ENCODE results near the gene BRPF1.

BRPF1 gene

GRCh38 chr3:9701711-9702110 is 29.8 kb upstream of the BRPF1 start:
- no peak for DNase-seq

DNA sequence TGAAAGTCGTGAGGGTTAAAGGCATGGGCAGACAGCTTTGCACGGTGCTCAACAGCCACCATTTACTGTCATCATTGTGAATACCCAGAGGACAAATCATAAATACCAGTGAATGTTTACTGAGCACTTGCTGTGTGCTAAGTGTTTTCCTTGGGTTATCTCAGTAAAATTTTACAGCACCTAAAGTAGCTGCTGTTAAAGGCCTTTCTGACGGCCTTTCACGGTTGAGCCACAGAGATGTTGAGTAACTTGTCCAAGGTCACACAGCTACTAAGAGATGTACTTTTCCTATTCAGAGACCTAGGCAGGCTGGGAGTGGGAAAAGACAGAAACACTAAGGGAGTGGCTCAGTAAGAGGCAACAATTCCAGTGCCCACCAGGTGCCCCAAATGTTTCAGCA is 28.3 kb upstream of the BRPF1 start:
- DNase-seq, result no peak

GRCh38 chr3:9703736-9704346 is 27.7 kb upstream of the BRPF1 start, which contains the start of gene CPNE9:
TSS of gene CPNE9 (plus strand) at chr3:9703833. CDS start at chr3:9703997, 164 bp downstream.
- no peak for DNase-seq

DNA sequence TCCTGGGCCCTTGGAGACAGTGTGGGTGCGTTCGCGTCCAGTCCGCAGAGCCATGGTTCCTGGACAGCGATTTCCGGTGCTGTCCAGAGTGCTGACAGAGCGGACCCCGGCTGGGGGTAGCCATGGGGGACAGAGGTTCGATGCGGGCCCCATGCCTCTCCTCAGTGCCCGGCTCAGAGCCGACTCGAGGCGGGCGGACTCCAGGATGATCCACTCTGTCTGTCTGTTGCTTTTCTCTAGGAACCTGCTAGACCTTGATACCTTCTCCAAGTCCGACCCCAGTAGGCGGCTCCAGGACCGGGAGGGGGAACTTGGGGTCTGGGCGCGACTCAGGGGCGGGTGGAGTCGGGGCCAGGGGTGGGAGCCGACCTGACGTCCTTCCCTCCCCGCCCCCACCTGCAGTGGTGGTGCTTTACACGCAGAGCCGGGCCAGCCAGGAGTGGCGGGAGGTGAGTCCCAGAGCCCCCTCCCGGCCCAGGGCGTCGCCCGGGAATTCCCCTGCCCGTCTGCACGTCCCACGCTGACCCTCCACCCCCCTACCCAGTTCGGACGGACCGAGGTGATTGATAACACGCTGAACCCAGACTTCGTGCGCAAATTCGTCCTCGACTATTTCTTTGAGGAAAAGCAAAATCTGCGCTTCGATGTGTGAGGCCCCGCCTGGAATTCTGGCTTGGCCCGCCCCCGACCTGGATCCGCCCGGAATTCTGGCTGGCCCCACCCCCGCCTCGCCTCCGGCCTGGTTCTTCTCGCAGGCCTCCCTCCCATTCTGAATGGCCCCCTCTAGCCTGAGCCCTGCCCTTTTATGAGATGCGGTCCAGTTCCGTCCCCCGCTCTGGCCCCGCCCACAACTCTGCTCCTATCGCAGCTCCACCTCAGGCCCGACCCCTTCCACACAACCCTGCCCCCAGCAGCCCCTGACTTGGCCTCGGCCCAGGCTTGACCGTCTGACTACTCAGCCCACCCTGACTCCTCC is 26.9 kb upstream of the BRPF1 start:
- DNase-seq, result peak; percentile 24

DNA sequence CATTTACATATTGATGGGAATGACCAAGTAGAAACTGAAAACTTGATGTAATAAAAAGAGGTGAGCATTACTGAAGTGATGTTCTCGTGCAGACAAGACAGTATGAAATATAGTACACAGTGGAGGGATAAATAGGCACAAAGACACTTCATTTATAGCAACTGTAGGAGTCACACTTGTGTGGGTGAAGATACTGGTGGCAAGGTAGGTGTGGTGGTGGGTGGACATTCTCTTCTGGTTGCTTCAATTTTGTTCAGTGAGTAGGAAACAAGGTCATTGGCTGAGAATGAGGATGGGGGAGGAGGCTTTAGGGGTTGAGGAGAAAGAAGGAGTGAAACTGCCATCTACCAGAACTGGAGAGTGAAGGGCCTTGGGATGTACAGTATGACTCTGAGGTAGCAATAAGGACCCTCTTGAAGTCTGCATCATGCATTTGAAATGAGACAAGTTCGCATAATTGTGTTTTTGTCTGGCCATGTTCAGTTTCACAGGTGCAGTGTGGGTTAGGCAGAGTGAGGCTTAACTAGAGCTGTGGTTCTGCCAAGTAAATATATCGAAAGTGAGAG is 21.3 kb upstream of the BRPF1 start:
- no peak for DNase-seq

- DNase-seq, result no peak
Observed at GRCh38 chr3:9712415-9712814, 19.1 kb upstream of the BRPF1 start.

GRCh38 chr3:9713142-9713541 is 18.4 kb upstream of the BRPF1 start:
- DNase-seq, result no peak

DNA sequence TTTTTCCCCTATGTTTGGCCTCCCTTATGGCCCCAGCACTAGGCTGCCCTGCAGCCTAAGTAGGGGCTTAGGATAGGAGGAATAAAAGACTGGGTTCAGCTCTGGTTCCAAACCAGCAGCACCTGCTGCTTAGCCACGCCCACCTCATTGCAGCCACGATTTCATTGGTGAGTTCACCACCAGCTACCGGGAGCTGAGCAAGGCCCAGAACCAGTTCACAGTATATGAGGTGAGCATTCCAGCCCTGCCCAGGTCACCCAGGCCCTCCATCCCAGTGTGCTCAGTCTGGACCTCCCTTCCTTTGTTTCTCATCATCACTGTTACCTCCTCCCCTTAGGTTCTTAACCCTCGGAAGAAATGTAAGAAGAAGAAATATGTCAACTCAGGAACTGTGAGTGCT is 16.4 kb upstream of the BRPF1 start:
- peak; percentile 53 for DNase-seq

DNA sequence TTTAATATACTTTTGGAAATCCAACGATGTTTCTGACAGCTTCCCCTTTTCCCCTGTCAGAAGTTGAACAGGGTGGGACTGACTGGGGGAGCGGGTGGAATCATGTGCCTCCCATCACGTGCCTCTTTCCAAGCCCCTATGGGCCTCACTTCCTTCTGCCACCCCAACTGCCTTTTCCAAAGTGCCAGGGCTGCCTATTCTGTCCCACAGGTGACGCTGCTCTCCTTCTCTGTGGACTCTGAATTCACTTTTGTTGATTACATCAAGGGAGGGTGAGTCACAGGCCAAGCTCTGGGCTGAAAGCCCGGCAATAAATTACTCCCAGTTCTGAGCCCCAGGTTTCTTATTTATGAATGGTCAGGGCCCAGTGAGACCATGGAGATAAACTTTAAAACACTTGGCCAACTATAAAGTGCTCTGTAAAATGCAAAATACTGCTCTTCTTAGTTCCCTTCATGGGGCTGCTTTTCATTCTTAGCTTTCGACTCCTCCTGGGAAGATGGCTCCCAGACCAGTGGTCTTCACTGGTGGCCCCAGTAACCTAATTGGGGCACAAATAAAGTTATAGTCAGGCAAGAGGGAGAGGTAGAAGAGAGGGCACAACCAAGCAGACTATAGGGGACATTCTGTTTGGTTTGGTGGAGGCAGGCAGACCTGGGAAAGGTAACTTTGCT is 15.6 kb upstream of the BRPF1 start:
- DNase-seq, result peak; percentile 99

GRCh38 chr3:9716801-9717555 is 14.6 kb upstream of the BRPF1 start:
- no peak for DNase-seq

- no peak for DNase-seq
Observed at GRCh38 chr3:9717563-9717962, 14.0 kb upstream of the BRPF1 start.

GRCh38 chr3:9718118-9718517 is 13.4 kb upstream of the BRPF1 start:
- DNase-seq, result no peak

GRCh38 chr3:9721015-9721699 is 10.4 kb upstream of the BRPF1 start:
- no peak for DNase-seq

DNA sequence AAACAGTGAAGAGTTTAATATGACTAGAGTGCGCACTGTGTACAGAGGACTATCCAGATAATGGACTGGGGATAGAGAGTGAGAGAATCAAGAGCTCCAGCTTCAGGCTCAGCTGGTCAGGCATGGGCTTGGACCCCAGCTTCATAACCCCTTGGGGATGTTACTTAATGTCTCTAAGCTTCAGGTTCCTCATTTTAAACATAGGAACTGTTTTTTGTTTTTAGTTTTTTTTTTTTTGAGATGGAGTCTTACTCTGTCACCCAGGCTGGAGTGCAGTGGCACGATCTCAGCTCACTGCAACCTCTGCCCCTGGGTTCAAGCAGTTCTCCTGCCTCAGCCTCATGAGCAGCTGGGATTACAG is 9.9 kb upstream of the BRPF1 start:
- no peak for DNase-seq

DNA sequence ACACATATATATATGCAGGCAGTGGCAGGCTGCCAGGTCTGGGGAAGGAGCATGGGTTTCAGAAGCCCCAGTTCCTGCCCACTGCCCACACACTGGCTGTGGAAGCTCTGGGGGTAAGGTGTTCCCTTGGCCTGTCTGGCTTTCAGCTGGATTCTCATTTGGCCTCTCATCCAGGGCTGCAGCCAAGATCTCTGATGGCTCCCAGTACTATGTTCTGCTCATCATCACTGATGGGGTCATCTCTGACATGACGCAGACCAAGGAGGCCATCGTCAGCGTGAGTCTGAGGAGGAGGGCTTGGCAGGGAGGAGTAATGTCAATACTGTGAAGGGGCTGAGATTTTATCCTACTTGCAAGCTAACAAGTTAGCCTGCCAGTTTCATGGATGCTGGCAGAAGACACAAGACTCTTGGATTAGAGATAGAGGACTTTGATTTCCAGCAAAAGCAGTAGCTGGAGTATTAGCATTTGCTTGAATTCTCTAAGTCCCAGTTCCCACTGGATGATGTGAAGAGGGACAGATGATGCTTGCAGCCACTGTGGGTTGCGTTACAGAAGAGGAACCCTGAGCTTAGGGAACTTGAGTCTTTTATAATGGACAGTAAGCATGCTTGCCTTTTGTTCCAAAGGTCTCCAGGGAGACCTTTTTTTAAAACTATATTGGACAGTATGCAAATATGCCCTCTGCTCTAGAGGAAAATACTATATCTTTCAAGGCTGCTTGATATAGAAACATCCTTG is 5.6 kb upstream of the BRPF1 start:
- DNase-seq, result no peak

- peak; percentile 67 for DNase-seq
Observed at GRCh38 chr3:9727041-9727595, 4.4 kb upstream of the BRPF1 start.

- no peak for DNase-seq
Observed at GRCh38 chr3:9727743-9728142, 3.8 kb upstream of the BRPF1 start.

- DNase-seq, result no peak
Observed at GRCh38 chr3:9729419-9729818, 2.1 kb upstream of the BRPF1 start.

- DNase-seq, result no peak
Observed at GRCh38 chr3:9730657-9731205, 804 bp upstream of the BRPF1 start.

- peak; percentile 45 for DNase-seq
Observed at GRCh38 chr3:9732080-9732739, 675 bp downstream of the BRPF1 start.
